IPS DF 6.9 (cell line): ENCODE measurements around the gene CAPN10.

Source experiments
- DNase-seq: peaks from one replicate; pipeline ENCODE4 v3.0.0-alpha.2; 2013; ENCODE audit warnings: low read depth, low spot score
- H3K27ac ChIP-seq: one replicate; pipeline ENCODE4 v1.5.1; 2013; ENCODE audit warnings: low read length, control low read depth
- H3K27me3 ChIP-seq: 2 replicates; pipeline ENCODE4 v1.6.1; 2013; ENCODE audit warnings: mild to moderate bottlenecking, low read length; ENCODE audit not compliant: control insufficient read depth, insufficient read depth
- H3K36me3 ChIP-seq: 2 replicates; pipeline ENCODE4 v1.6.1; 2013; ENCODE audit warnings: low read length; ENCODE audit not compliant: control insufficient read depth, insufficient read depth
- H3K4me1 ChIP-seq: 2 replicates; pipeline ENCODE4 v1.6.1; 2013; ENCODE audit warnings: low read length; ENCODE audit not compliant: control insufficient read depth, insufficient read depth
- H3K4me3 ChIP-seq: 2 replicates; pipeline ENCODE4 v1.5.1; 2013; ENCODE audit warnings: mild to moderate bottlenecking, low read length
- H3K9me3 ChIP-seq: 2 replicates; pipeline ENCODE4 v1.6.1; 2013; ENCODE audit warnings: low read length, inconsistent platforms; ENCODE audit not compliant: control insufficient read depth, insufficient read depth
- WGBS: extraction: QIAGEN DNeasy Blood & Tissue Kit; methylation state at CpG from one replicate; pipeline ENCODE4 v1.1.7; 2013; ENCODE audit warnings: mixed read lengths, missing lambda C conversion rate; ENCODE audit not compliant: insufficient read length, insufficient coverage; 5-methylcytosine and 5-hydroxymethylcytosine counted together

Gene CAPN10

GRCh38 chr2:240576036-240576435, 10.5 kb upstream of the CAPN10 start:
- no peak for DNase-seq
- Histone ChIP-seq H3K27ac (no peak overlapping the region), H3K36me3 (no peaks in the 10 kb centered on the region), H3K4me1 (peaks cover 2% of the 10 kb centered on the region; the same call in 1 of the 2 replicates), H3K9me3 (no peaks in the 10 kb centered on the region), H3K27me3 (no peaks in the 10 kb centered on the region), H3K4me3 (no peak overlapping the region)
- no CpG with 5 or more reads among the region's 6 CpGs for WGBS

- Histone ChIP-seq H3K9me3 (no peaks in the 10 kb centered on the region), H3K4me1 (peaks cover 2% of the 10 kb centered on the region; the same call in 1 of the 2 replicates), H3K27me3 (no peaks in the 10 kb centered on the region), H3K36me3 (no peaks in the 10 kb centered on the region), H3K4me3 (no peak overlapping the region), H3K27ac (no peak overlapping the region)
- WGBS: no CpG with 5 or more reads among the region's 32 CpGs
- DNase-seq: no peak
Measured at GRCh38 chr2:240576436-240577205, 9.9 kb upstream of the CAPN10 start.

GRCh38 chr2:240577281-240578109, 9.0 kb upstream of the CAPN10 start:
- WGBS: no CpG with 5 or more reads among the region's 26 CpGs
- no peaks in the 10 kb centered on the region for H3K27me3 ChIP-seq
- peaks cover 2% of the 10 kb centered on the region; the same call in 1 of the 2 replicates for H3K4me1 ChIP-seq
- no peaks in the 10 kb centered on the region for H3K36me3 ChIP-seq
- no peak overlapping the region; the same call in 1 of the 2 replicates for H3K4me3 ChIP-seq
- H3K9me3 ChIP-seq: no peaks in the 10 kb centered on the region
- no peak for DNase-seq
- no peak overlapping the region for H3K27ac ChIP-seq

- Histone ChIP-seq H3K4me3 (no peak overlapping the region), H3K36me3 (no peaks in the 10 kb centered on the region), H3K4me1 (peaks cover 2% of the 10 kb centered on the region; the same call in 1 of the 2 replicates), H3K27me3 (no peaks in the 10 kb centered on the region), H3K27ac (no peak overlapping the region), H3K9me3 (no peaks in the 10 kb centered on the region)
- DNase-seq: no peak
- WGBS: no CpG with 5 or more reads among the region's 9 CpGs
Measured at GRCh38 chr2:240578110-240578450, 8.5 kb upstream of the CAPN10 start.

- H3K27ac ChIP-seq: no peak overlapping the region
- no peaks in the 10 kb centered on the region for H3K27me3 ChIP-seq
- no CpG with 5 or more reads among the region's 8 CpGs for WGBS
- peaks cover 2% of the 10 kb centered on the region; the same call in 1 of the 2 replicates for H3K4me1 ChIP-seq
- H3K9me3 ChIP-seq: no peaks in the 10 kb centered on the region
- no peaks in the 10 kb centered on the region for H3K36me3 ChIP-seq
- no peak for DNase-seq
- no peak overlapping the region for H3K4me3 ChIP-seq
Measured at GRCh38 chr2:240578488-240578887, 8.0 kb upstream of the CAPN10 start.

- no CpG with 5 or more reads among the region's 12 CpGs for WGBS
- Histone ChIP-seq H3K4me1 (peaks cover 2% of the 10 kb centered on the region; the same call in 1 of the 2 replicates), H3K4me3 (no peak overlapping the region), H3K36me3 (no peaks in the 10 kb centered on the region), H3K27me3 (no peaks in the 10 kb centered on the region), H3K9me3 (no peaks in the 10 kb centered on the region), H3K27ac (no peak overlapping the region)
- DNase-seq: no peak
Measured at GRCh38 chr2:240579071-240579762, 7.3 kb upstream of the CAPN10 start.

- WGBS: no CpG with 5 or more reads among the region's 27 CpGs
- no peak overlapping the region for H3K27ac ChIP-seq
Measured at GRCh38 chr2:240579771-240580614, 6.5 kb upstream of the CAPN10 start.

GRCh38 chr2:240581811-240582210, 4.7 kb upstream of the CAPN10 start:
- no peak overlapping the region for H3K4me3 ChIP-seq
- H3K27me3 ChIP-seq: no peaks in the 10 kb centered on the region
- no peaks in the 10 kb centered on the region for H3K9me3 ChIP-seq
- DNase-seq: no peak
- H3K27ac ChIP-seq: no peak overlapping the region
- H3K4me1 ChIP-seq: peaks cover 7% of the 10 kb centered on the region
- no CpG with 5 or more reads among the region's 5 CpGs for WGBS
- H3K36me3 ChIP-seq: no peaks in the 10 kb centered on the region

More at GRCh38 chr2:240579771-240580614, 6.5 kb upstream of the CAPN10 start:
- H3K4me1 ChIP-seq: peaks cover 4% of the 10 kb centered on the region
- H3K36me3 ChIP-seq: no peaks in the 10 kb centered on the region
- no peaks in the 10 kb centered on the region for H3K9me3 ChIP-seq
- H3K4me3 ChIP-seq: no peak overlapping the region
- H3K27me3 ChIP-seq: no peaks in the 10 kb centered on the region
- no peak for DNase-seq

- Histone ChIP-seq H3K36me3 (no peaks in the 10 kb centered on the region), H3K4me3 (no peak overlapping the region), H3K4me1 (peaks cover 8% of the 10 kb centered on the region), H3K27ac (no peak overlapping the region), H3K9me3 (no peaks in the 10 kb centered on the region), H3K27me3 (no peaks in the 10 kb centered on the region)
- no CpG with 5 or more reads among the region's 3 CpGs for WGBS
- DNase-seq: no peak
Measured at GRCh38 chr2:240582781-240583180, 3.8 kb upstream of the CAPN10 start.
